ENCODE results near the gene KCNMA1. TPM values are rescaled to one million over a fixed set of nuclear protein-coding genes. Genes with fewer than 3 reads are reported as not detected.

KCNMA1 gene
- total and polyA plus RNA-seq, 5 donors, result 1.5 to 6.1 (median 3.3) TPM

DNA sequence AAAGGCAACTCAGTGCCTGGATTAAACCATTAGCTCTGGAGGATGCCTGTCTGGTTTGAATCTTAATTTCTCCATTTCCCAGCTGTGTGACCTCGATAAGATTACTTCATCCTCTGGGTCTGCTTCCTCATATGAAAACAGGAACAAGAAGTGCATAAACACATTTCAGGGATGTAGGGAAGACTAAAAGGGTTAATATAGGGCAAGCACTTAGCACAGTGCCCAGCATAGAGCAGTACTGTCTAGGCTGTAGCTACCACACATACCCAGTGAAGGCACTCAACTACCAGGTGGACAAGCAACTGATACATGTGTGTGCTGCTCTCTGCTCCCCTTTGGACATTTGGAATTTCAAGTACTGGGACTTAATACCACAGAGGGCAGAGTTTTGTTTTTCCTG, 85.4 kb downstream of the KCNMA1 start:
- ATAC-seq (peak; percentile 35 to 60), DNase-seq (no peak)
- Histone ChIP-seq H3K27me3 (ENCODE audit: control insufficient read depth, insufficient read depth) (no peaks in the 10 kb centered on the region), H3K27ac (ENCODE audit: low read length) (no peak overlapping the region), H3K4me3 (ENCODE audit: low read length) (no peak overlapping the region), H3K4me1 (ENCODE audit: control insufficient read depth, insufficient read depth, low read length) (no peaks in the 10 kb centered on the region), H3K9me3 (ENCODE audit: control insufficient read depth, low read length) (no peaks in the 10 kb centered on the region)
- intact Hi-C loops (cut with DNase I), result no loop called here
- WGBS, result 74% methylated on average over 1 of the region's 1 CpG

GRCh38 chr10:77550378-77550777, 87.2 kb downstream of the KCNMA1 start:
- H3K4me3 ChIP-seq (ENCODE audit: low read length), result no peak overlapping the region
- H3K9me3 ChIP-seq (ENCODE audit: control insufficient read depth, low read length), result no peaks in the 10 kb centered on the region
- no peaks in the 10 kb centered on the region for H3K4me1 ChIP-seq (ENCODE audit: control insufficient read depth, insufficient read depth, low read length)
- H3K27ac ChIP-seq (ENCODE audit: low read length), result no peak overlapping the region
- H3K27me3 ChIP-seq (ENCODE audit: control insufficient read depth, insufficient read depth), result no peaks in the 10 kb centered on the region
- DNase-seq, result no peak
- no peak for ATAC-seq
- WGBS, result 71% methylated on average over 10 of the region's 10 CpGs
- intact Hi-C loops (cut with DNase I), result no loop called here

DNA sequence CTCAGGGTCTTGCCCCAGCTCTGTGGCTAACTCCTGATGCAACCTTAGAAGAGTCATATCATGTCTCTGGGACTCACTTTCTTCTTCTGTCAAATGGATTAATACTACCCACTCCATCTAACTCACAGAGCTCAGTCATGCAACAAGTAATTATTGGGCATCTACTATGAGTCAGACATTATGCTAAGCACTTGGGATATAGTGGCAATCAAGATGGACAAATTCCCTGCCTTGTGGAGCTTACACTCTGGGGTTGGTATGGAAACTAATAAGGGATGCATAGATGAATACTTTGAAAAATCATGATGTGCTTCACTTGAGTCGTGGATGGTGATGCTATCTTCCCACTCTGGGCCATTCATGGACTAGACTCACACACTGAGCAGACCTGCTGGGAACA, 88.9 kb downstream of the KCNMA1 start:
- WGBS, result 83% methylated on average over 1 of the region's 1 CpG
- no peaks in the 10 kb centered on the region for H3K4me1 ChIP-seq (ENCODE audit: control insufficient read depth, insufficient read depth, low read length)
- ATAC-seq, result no peak
- H3K9me3 ChIP-seq (ENCODE audit: control insufficient read depth, low read length), result no peaks in the 10 kb centered on the region
- H3K27ac ChIP-seq (ENCODE audit: low read length), result no peak overlapping the region
- intact Hi-C loops (cut with DNase I), result no loop called here
- H3K4me3 ChIP-seq (ENCODE audit: low read length), result no peak overlapping the region
- no peaks in the 10 kb centered on the region for H3K27me3 ChIP-seq (ENCODE audit: control insufficient read depth, insufficient read depth)
- no peak for DNase-seq

GRCh38 chr10:77548157-77548556, 89.5 kb downstream of the KCNMA1 start:
- no peak overlapping the region for H3K27ac ChIP-seq (ENCODE audit: low read length)

DNA sequence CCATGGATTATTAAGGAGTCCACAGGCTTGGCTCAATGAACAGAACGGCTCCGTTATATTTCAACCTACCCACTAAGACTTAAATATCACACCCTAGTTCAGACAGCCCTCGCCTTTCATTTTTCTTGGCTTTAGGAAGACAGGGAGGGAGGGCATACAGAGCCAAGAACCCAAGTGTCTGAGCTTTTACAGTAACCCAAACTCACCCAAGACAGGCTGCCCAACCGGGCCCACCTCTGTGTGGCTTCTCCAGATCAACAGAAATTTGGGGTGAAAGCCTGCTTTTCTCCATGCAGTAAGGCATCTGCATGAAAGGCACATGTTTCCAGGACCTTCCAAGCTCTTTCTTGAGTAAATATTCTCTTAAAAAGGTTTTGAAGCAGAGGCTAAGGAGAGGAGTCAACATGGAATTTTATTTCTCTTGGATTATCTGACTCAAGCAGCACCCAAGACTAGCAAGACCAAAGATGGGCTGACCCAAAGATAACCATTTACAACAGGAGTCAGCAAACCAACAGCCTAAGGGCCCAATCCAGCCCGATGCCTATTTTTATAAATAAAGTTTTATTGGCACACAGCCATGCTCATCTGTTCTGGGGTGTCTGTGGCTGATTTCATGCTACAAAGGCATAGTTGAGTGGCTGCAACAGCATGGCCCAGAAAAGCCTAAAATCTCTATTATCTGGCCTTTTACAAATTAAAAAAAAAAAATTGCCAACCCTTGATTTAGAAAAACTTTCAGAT, 90.1 kb downstream of the KCNMA1 start:
- ATAC-seq (no peak), DNase-seq (no peak)
- no peaks in the 10 kb centered on the region for H3K9me3 ChIP-seq (ENCODE audit: control insufficient read depth, low read length)
- no peak overlapping the region for H3K4me3 ChIP-seq (ENCODE audit: low read length)
- WGBS, result 81% methylated on average over 5 of the region's 5 CpGs
- intact Hi-C loops (cut with DNase I), result no loop called here
- H3K27ac ChIP-seq (ENCODE audit: low read length), result no peak overlapping the region
- no peaks in the 10 kb centered on the region for H3K4me1 ChIP-seq (ENCODE audit: control insufficient read depth, insufficient read depth, low read length)
- no peaks in the 10 kb centered on the region for H3K27me3 ChIP-seq (ENCODE audit: control insufficient read depth, insufficient read depth)

More at GRCh38 chr10:77548157-77548556, 89.5 kb downstream of the KCNMA1 start:
- DNase-seq, result no peak
- intact Hi-C loops (cut with DNase I), result no loop called here
- no peaks in the 10 kb centered on the region for H3K4me1 ChIP-seq (ENCODE audit: control insufficient read depth, insufficient read depth, low read length)
- no peaks in the 10 kb centered on the region for H3K27me3 ChIP-seq (ENCODE audit: control insufficient read depth, insufficient read depth)
- 96% methylated on average over 3 of the region's 3 CpGs for WGBS
- no peaks in the 10 kb centered on the region for H3K9me3 ChIP-seq (ENCODE audit: control insufficient read depth, low read length)
- ATAC-seq, result no peak
- no peak overlapping the region for H3K4me3 ChIP-seq (ENCODE audit: low read length)

- Histone ChIP-seq H3K4me3 (ENCODE audit: low read length) (no peak overlapping the region), H3K4me1 (ENCODE audit: control insufficient read depth, insufficient read depth, low read length) (no peaks in the 10 kb centered on the region), H3K27me3 (ENCODE audit: control insufficient read depth, insufficient read depth) (no peaks in the 10 kb centered on the region), H3K9me3 (ENCODE audit: control insufficient read depth, low read length) (no peaks in the 10 kb centered on the region), H3K27ac (ENCODE audit: low read length) (no peak overlapping the region)
- WGBS, result 74% methylated on average over 1 of the region's 1 CpG
- intact Hi-C loops (cut with DNase I), result no loop called here
- DNase-seq, result no peak
- no peak for ATAC-seq
These were observed 91.6 kb downstream of the KCNMA1 start for GRCh38 chr10:77546042-77546441.

DNA sequence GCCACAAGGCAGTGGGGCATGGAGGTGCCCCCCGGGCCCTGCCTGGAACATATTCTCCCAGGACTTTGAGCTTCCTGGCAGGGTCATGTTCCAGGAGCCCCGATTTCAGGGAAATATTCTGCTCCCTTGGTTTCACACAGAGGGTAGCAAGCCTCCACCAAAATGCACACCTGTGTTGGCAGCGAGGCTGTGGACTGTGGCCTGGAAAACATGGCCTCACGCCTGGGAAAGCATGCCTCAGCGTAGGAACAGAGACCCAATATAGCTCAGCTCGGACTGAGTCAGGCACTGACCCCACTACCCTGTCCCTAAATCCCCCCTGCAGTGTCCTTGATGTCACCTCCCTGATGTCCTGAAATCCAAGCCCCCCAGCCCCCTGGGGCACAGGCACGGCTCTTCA, 92.0 kb downstream of the KCNMA1 start:
- no peak for ATAC-seq
- Histone ChIP-seq H3K27ac (ENCODE audit: low read length) (no peak overlapping the region), H3K9me3 (ENCODE audit: control insufficient read depth, low read length) (no peaks in the 10 kb centered on the region), H3K4me1 (ENCODE audit: control insufficient read depth, insufficient read depth, low read length) (no peaks in the 10 kb centered on the region), H3K27me3 (ENCODE audit: control insufficient read depth, insufficient read depth) (no peaks in the 10 kb centered on the region), H3K4me3 (ENCODE audit: low read length) (no peak overlapping the region)
- no peak for DNase-seq
- intact Hi-C loops (cut with DNase I), result no loop called here
- 90% methylated on average over 7 of the region's 7 CpGs for WGBS

DNA sequence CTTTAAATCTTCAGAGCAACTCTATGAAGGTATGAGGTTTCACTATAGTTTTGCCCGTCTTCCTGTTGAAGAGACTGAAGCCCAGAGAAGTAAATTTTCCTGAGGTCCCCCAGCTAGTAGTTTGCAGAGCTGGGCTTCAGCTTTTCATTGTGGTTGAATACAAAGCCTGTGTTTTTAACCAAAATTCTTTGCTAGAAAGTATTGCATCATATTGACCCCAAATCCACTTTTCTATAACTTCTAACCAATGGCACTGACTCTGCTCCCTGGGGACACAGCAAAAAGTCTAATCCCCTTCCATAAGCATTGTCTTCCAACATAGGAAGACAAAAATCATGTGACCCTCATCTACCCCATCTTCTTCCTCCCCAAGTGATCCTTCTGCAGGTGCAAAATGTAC, 93.0 kb downstream of the KCNMA1 start:
- 88% methylated on average over 1 of the region's 1 CpG for whole genome bisulfite sequencing
- ATAC-seq (no peak), DNase-seq (no peak)
- no peaks in the 10 kb centered on the region for H3K9me3 ChIP-seq (ENCODE audit: control insufficient read depth, low read length)
- no peak overlapping the region for H3K27ac ChIP-seq (ENCODE audit: low read length)
- H3K27me3 ChIP-seq (ENCODE audit: control insufficient read depth, insufficient read depth), result no peaks in the 10 kb centered on the region
- H3K4me1 ChIP-seq (ENCODE audit: control insufficient read depth, insufficient read depth, low read length), result no peaks in the 10 kb centered on the region
- intact Hi-C loops (cut with DNase I), result no loop called here
- H3K4me3 ChIP-seq (ENCODE audit: low read length), result no peak overlapping the region

DNA sequence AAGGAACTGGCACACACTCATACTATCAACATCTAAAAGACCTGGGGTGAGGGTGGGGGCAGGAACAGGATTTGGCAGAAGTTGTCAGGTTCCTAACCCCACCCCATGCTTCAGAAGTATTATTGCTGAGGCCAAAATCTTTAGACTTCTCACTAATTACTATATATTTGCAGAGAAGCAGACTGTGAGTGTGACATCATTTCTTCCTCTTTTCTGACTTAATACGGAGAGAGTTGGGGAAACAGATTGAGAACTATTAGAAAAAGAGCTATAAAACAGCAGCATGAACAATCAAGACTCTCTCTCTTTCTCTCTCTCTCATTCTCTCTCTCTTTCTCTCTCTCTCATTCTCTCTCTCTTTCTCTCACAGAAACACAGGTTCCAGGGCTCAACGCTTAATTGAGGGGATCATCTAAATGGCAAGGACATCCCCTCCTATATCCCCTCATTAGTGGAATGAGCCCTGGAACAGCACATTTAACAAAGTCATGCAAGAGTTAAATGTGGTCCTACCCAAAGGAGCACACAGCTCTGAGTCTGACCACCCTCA, 94.8 kb downstream of the KCNMA1 start:
- no peak for ATAC-seq
- DNase-seq, result no peak
- Histone ChIP-seq H3K27ac (ENCODE audit: low read length) (no peak overlapping the region), H3K27me3 (ENCODE audit: control insufficient read depth, insufficient read depth) (no peaks in the 10 kb centered on the region), H3K4me1 (ENCODE audit: control insufficient read depth, insufficient read depth, low read length) (no peaks in the 10 kb centered on the region), H3K4me3 (ENCODE audit: low read length) (no peak overlapping the region), H3K9me3 (ENCODE audit: control insufficient read depth, low read length) (no peaks in the 10 kb centered on the region)
- intact Hi-C loops (cut with DNase I), result no loop called here
- 86% methylated on average over 2 of the region's 2 CpGs for WGBS

GRCh38 chr10:77541944-77542343, 95.7 kb downstream of the KCNMA1 start:
- intact Hi-C loops (cut with DNase I), result no loop called here
- Histone ChIP-seq H3K9me3 (ENCODE audit: control insufficient read depth, low read length) (no peaks in the 10 kb centered on the region), H3K4me3 (ENCODE audit: low read length) (no peak overlapping the region), H3K4me1 (ENCODE audit: control insufficient read depth, insufficient read depth, low read length) (no peaks in the 10 kb centered on the region), H3K27me3 (ENCODE audit: control insufficient read depth, insufficient read depth) (no peaks in the 10 kb centered on the region), H3K27ac (ENCODE audit: low read length) (no peak overlapping the region)
- ATAC-seq (no peak), DNase-seq (no peak)

GRCh38 chr10:77541247-77541646, 96.4 kb downstream of the KCNMA1 start:
- H3K4me3 ChIP-seq (ENCODE audit: low read length), result no peak overlapping the region
- no peaks in the 10 kb centered on the region for H3K4me1 ChIP-seq (ENCODE audit: control insufficient read depth, insufficient read depth, low read length)
- DNase-seq, result no peak
- intact Hi-C loops (cut with DNase I), result no loop called here
- ATAC-seq, result no peak
- WGBS, result 91% methylated on average over 1 of the region's 1 CpG
- H3K9me3 ChIP-seq (ENCODE audit: control insufficient read depth, low read length), result no peaks in the 10 kb centered on the region
- no peak overlapping the region for H3K27ac ChIP-seq (ENCODE audit: low read length)
- H3K27me3 ChIP-seq (ENCODE audit: control insufficient read depth, insufficient read depth), result no peaks in the 10 kb centered on the region

All from right cardiac atrium (tissue), 5 donors.